Stimulated activated CD4-positive, alpha-beta T cell treated with anti-CD3 and anti-CD28 coated beads, TNF-alpha, amount 100 ng/mL, for 48 hours (primary cell): ENCODE measurements around the gene FCN2.

Experiments used
- DNase-seq, 3 donors: peaks; one replicate each; pipeline ENCODE4 v3.0.0-alpha.2; 2020; ENCODE audit warnings: low read depth in 3 of 3

Gene FCN2

GRCh38 chr9:134930398-134930797 lies 49.8 kb downstream of the FCN2 start:
- no peak for DNase-seq

- no peak for DNase-seq
Observed at GRCh38 chr9:134932171-134932570, 51.6 kb downstream of the FCN2 start.

GRCh38 chr9:134932606-134933005 lies 52.0 kb downstream of the FCN2 start:
- DNase-seq: no peak

GRCh38 chr9:134933076-134933659 lies 52.6 kb downstream of the FCN2 start:
- DNase-seq: no peak

GRCh38 chr9:134935056-134935640 lies 54.5 kb downstream of the FCN2 start:
- no peak for DNase-seq

- DNase-seq: no peak
Observed at GRCh38 chr9:134935701-134936345, 55.2 kb downstream of the FCN2 start.

- DNase-seq: no peak
Observed at GRCh38 chr9:134936346-134937163, 55.9 kb downstream of the FCN2 start.
